ENCODE results near the gene AMMECR1. TPM values are rescaled to one million over a fixed set of nuclear protein-coding genes. Genes with fewer than 3 reads are reported as not detected.

AMMECR1 gene
- polyA plus RNA-seq, 1 donor from 2014 or later = 3.7 TPM

- Histone ChIP-seq H3K36me3 (ENCODE audit: insufficient read depth, low read length) (no peaks in the 10 kb centered on the region), H3K9ac (ENCODE audit: low read length) (no peak overlapping the region), H3K4me3 (ENCODE audit: low read length) (no peak overlapping the region), H3K27me3 (ENCODE audit: insufficient read depth, low read depth, low read length) (no peaks in the 10 kb centered on the region), H4K20me1 (ENCODE audit: insufficient read depth) (no peaks in the 10 kb centered on the region), H3K79me2 (replicated peaks; ENCODE audit: insufficient read depth, low read length) (no peaks in the 10 kb centered on the region), H3K27ac (ENCODE audit: low read length) (no peak overlapping the region), H3K9me3 (ENCODE audit: low read length) (no peaks in the 10 kb centered on the region), H3F3A (ENCODE audit: insufficient read depth, low read length, poor library complexity, severe bottlenecking) (no peaks in the 10 kb centered on the region), H3K9me2 (ENCODE audit: insufficient read depth, low read length) (no peaks in the 10 kb centered on the region), H2AFZ (ENCODE audit: low read depth, low read length) (no peak overlapping the region), H3K4me2 (ENCODE audit: low read length) (no peak overlapping the region)
- no peak for TF ChIP-seq POLR2AphosphoS5 (IDR thresholded peaks at IDR 0.05)
- no peak for TF ChIP-seq REST (IDR thresholded peaks at IDR 0.05; ENCODE audit: borderline replicate concordance)
- TF ChIP-seq EP300 (conservative IDR thresholded peaks at IDR 0.05; ENCODE audit: poor library complexity, severe bottlenecking) = no peak
- no peak for TF ChIP-seq EZH2 (IDR thresholded peaks at IDR 0.05; ENCODE audit: borderline replicate concordance, insufficient read depth, low read length, poor library complexity, severe bottlenecking)
- TF ChIP-seq RAD21 (conservative IDR thresholded peaks at IDR 0.05) = no peak
- no peak for TF ChIP-seq CTCF (IDR thresholded peaks at IDR 0.05; ENCODE audit: poor library complexity, severe bottlenecking)
- no peak for TF ChIP-seq TAF1 (IDR thresholded peaks at IDR 0.05; ENCODE audit: low read depth)
- TF ChIP-seq MXI1 (conservative IDR thresholded peaks at IDR 0.05; ENCODE audit: poor library complexity, severe bottlenecking) = no peak
- no peak for TF ChIP-seq SMC3 (conservative IDR thresholded peaks at IDR 0.05; ENCODE audit: poor library complexity)
Measured at GRCh38 chrX:110180928-110181310, 137.0 kb downstream of the AMMECR1 start.

GRCh38 chrX:110180176-110180927 lies 137.5 kb downstream of the AMMECR1 start:
- Histone ChIP-seq H2AFZ (ENCODE audit: low read depth, low read length) (no peak overlapping the region), H3K36me3 (ENCODE audit: insufficient read depth, low read length) (no peaks in the 10 kb centered on the region), H3K9ac (ENCODE audit: low read length) (no peak overlapping the region), H3F3A (ENCODE audit: insufficient read depth, low read length, poor library complexity, severe bottlenecking) (no peaks in the 10 kb centered on the region), H3K9me3 (ENCODE audit: low read length) (no peaks in the 10 kb centered on the region), H3K27ac (ENCODE audit: low read length) (no peak overlapping the region), H4K20me1 (ENCODE audit: insufficient read depth) (no peaks in the 10 kb centered on the region), H3K9me2 (ENCODE audit: insufficient read depth, low read length) (no peaks in the 10 kb centered on the region), H3K4me3 (ENCODE audit: low read length) (no peak overlapping the region), H3K79me2 (replicated peaks; ENCODE audit: insufficient read depth, low read length) (no peaks in the 10 kb centered on the region), H3K27me3 (ENCODE audit: insufficient read depth, low read depth, low read length) (no peaks in the 10 kb centered on the region), H3K4me2 (ENCODE audit: low read length) (no peak overlapping the region)
- TF ChIP-seq SMC3 (conservative IDR thresholded peaks at IDR 0.05; ENCODE audit: poor library complexity) (no peak), CTCF (IDR thresholded peaks at IDR 0.05; ENCODE audit: poor library complexity, severe bottlenecking) (no peak), POLR2AphosphoS5 (IDR thresholded peaks at IDR 0.05) (no peak), EZH2 (IDR thresholded peaks at IDR 0.05; ENCODE audit: borderline replicate concordance, insufficient read depth, low read length, poor library complexity, severe bottlenecking) (no peak), TAF1 (IDR thresholded peaks at IDR 0.05; ENCODE audit: low read depth) (no peak), EP300 (conservative IDR thresholded peaks at IDR 0.05; ENCODE audit: poor library complexity, severe bottlenecking) (no peak), REST (IDR thresholded peaks at IDR 0.05; ENCODE audit: borderline replicate concordance) (no peak), RAD21 (conservative IDR thresholded peaks at IDR 0.05) (no peak), MXI1 (conservative IDR thresholded peaks at IDR 0.05; ENCODE audit: poor library complexity, severe bottlenecking) (no peak)

Data from neural cell (in vitro differentiated cells).